ENCODE data around the gene HCN4.

DNA sequence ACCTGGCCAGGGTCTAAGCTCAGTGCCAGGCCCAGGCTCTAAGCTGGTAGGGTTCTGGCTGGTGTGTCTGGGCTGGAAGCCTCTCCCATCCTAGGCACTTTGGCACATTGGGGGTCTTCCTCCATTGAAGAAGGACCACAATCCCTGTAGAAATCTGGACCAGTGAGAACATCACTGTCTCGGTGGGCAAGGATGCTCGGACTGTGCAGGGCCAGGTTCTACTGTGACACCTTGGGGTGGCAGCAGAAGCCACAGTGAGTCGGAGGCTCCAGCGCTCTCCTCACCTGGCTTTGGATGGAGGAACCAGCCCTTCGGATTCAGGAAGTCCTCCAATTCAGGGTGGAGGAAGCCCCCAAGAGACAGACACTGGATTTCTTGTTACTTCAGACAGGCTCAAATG lies 17.5 kb upstream of the HCN4 start:
- TF ChIP-seq, protein P1, sequence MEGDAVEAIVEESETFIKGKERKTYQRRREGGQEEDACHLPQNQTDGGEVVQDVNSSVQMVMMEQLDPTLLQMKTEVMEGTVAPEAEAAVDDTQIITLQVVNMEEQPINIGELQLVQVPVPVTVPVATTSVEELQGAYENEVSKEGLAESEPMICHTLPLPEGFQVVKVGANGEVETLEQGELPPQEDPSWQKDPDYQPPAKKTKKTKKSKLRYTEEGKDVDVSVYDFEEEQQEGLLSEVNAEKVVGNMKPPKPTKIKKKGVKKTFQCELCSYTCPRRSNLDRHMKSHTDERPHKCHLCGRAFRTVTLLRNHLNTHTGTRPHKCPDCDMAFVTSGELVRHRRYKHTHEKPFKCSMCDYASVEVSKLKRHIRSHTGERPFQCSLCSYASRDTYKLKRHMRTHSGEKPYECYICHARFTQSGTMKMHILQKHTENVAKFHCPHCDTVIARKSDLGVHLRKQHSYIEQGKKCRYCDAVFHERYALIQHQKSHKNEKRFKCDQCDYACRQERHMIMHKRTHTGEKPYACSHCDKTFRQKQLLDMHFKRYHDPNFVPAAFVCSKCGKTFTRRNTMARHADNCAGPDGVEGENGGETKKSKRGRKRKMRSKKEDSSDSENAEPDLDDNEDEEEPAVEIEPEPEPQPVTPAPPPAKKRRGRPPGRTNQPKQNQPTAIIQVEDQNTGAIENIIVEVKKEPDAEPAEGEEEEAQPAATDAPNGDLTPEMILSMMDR (IDR thresholded peaks at IDR 0.05): no peak
- no peak for TF ChIP-seq POLR2A (IDR thresholded peaks at IDR 0.05)

Measured in Peyer's patch (tissue), 4 donors.